ENCODE data around the gene HSPA6.
"Not testable (repeated sequence)": the region's sequence is repeated elsewhere in the genome, so short reads cannot be mapped to it uniquely, and the experiment has no call there.

DNA sequence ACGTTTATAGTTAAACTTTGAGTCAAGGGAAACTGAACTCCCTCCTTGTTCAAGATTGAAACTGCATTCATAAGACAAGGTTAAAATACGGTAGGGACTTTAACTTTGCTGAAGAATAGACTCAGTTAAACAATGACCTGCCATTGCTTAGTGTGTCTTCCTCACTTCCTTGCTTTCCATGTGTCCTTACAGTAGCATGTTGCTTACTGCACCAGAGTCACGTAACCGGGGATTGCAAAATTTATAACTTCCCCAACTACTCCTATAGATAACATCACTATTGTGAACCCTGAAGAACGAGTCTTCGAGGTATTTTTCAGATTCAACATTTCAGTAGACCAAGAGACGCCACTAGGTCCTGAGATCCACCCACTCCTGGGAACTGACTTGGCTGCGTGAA is 47.4 kb downstream of the HSPA6 start:
- TF ChIP-seq POLR2AphosphoS5 (IDR thresholded peaks at IDR 0.05) = not testable (repeated sequence)
- TF ChIP-seq, protein P1, sequence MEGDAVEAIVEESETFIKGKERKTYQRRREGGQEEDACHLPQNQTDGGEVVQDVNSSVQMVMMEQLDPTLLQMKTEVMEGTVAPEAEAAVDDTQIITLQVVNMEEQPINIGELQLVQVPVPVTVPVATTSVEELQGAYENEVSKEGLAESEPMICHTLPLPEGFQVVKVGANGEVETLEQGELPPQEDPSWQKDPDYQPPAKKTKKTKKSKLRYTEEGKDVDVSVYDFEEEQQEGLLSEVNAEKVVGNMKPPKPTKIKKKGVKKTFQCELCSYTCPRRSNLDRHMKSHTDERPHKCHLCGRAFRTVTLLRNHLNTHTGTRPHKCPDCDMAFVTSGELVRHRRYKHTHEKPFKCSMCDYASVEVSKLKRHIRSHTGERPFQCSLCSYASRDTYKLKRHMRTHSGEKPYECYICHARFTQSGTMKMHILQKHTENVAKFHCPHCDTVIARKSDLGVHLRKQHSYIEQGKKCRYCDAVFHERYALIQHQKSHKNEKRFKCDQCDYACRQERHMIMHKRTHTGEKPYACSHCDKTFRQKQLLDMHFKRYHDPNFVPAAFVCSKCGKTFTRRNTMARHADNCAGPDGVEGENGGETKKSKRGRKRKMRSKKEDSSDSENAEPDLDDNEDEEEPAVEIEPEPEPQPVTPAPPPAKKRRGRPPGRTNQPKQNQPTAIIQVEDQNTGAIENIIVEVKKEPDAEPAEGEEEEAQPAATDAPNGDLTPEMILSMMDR (IDR thresholded peaks at IDR 0.05) = not testable (repeated sequence)
